BE2C (cell line): ENCODE results near the gene TANC1.

Source experiments
- DNase-seq: peaks from one replicate; pipeline ENCODE4 v3.0.0-alpha.2; 2020
- H3K27me3 ChIP-seq: fragments of 250-450 bp; sonication (Bioruptor Pico); 2 replicates; pipeline ENCODE4 v1.5.1; 2020; ENCODE audit warnings: mild to moderate bottlenecking
- H3K36me3 ChIP-seq: fragments of 250-450 bp; sonication (Bioruptor Pico); 2 replicates; pipeline ENCODE4 v1.5.1; 2020; ENCODE audit warnings: mild to moderate bottlenecking
- H3K4me1 ChIP-seq: fragments of 250-450 bp; sonication (Bioruptor Pico); 2 replicates; pipeline ENCODE4 v1.5.1; 2020
- H3K4me3 ChIP-seq: 2 replicates; pipeline ENCODE4 v1.5.1; 2011; ENCODE audit warnings: low read depth, low read length
- H3K9me3 ChIP-seq: fragments of 250-450 bp; sonication (Bioruptor Pico); 2 replicates; pipeline ENCODE4 v1.5.1; 2020
- TF ChIP-seq, protein P1 (sequence below): IDR thresholded peaks from 2 replicates; pipeline ENCODE4 v1.5.1; 2012; ENCODE audit warnings: mild to moderate bottlenecking, low read depth, low read length

Gene TANC1

DNA sequence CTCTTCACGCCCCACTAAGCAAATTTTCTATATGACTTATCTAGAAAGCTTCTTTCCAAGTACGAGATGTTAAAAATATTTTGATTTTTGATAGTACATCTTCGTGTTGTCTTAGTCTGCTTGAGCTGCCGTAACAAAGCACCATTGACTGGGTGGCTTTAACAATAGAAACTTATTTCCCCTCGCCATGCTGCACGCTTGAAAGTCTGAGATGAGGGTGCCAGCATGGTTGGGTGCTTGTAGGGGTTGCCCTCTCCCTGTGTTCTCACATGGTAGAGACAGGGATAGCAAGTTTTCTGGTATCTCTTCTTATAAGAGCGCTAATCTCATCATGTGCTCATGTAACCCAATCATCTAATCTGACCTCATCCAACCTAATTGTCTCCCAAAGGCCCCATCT is 106.2 kb downstream of the TANC1 start:
- TF ChIP-seq, protein P1, sequence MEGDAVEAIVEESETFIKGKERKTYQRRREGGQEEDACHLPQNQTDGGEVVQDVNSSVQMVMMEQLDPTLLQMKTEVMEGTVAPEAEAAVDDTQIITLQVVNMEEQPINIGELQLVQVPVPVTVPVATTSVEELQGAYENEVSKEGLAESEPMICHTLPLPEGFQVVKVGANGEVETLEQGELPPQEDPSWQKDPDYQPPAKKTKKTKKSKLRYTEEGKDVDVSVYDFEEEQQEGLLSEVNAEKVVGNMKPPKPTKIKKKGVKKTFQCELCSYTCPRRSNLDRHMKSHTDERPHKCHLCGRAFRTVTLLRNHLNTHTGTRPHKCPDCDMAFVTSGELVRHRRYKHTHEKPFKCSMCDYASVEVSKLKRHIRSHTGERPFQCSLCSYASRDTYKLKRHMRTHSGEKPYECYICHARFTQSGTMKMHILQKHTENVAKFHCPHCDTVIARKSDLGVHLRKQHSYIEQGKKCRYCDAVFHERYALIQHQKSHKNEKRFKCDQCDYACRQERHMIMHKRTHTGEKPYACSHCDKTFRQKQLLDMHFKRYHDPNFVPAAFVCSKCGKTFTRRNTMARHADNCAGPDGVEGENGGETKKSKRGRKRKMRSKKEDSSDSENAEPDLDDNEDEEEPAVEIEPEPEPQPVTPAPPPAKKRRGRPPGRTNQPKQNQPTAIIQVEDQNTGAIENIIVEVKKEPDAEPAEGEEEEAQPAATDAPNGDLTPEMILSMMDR = no peak
- Histone ChIP-seq H3K4me3 (no peak overlapping the region), H3K27me3 (no peaks in the 10 kb centered on the region), H3K4me1 (no peaks in the 10 kb centered on the region), H3K9me3 (no peaks in the 10 kb centered on the region), H3K36me3 (no peaks in the 10 kb centered on the region)
- DNase-seq = no peak

DNA sequence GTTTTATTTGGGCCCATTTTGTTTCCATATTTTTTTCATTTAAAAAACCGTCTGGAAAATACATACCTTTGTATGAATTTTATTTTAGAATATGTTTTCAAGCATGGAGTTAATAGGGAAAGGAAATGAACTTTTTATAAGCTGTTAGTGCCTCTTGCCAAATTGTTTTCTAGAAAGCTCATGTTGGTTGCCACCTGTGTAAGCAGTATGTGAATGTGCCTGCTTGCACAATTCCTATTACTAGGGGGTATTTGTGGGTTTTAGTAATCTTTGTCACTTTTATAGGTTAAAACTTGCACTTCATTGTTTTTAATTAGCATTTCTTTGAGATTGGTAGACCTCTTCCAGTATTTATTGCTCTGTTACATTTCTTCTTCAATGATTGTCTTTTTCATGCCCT is 107.3 kb downstream of the TANC1 start:
- Histone ChIP-seq H3K9me3 (no peaks in the 10 kb centered on the region), H3K4me1 (no peaks in the 10 kb centered on the region), H3K4me3 (no peak overlapping the region), H3K27me3 (no peaks in the 10 kb centered on the region), H3K36me3 (no peaks in the 10 kb centered on the region)
- TF ChIP-seq, protein P1 = no peak
- DNase-seq = no peak

DNA sequence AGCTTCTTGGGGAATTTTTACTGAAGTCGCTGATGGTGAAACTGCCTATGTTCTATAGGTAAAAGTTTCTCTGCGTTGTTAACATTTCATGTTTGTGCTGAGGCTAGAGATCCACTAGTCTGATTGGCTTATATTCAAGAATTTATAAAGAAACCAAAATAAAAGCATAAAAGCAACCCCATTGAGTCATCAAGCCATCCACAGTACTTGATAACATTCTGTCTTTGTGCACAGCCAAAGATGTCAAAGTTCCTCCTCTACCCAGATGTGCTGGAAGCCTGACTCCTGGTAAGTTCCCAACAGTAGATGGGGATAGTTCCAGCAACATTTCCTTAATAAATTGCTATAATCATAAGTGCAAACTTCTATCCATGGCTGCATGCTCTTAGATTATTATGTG is 107.8 kb downstream of the TANC1 start:
- H3K27me3 ChIP-seq = no peaks in the 10 kb centered on the region
- no peaks in the 10 kb centered on the region for H3K36me3 ChIP-seq
- no peak overlapping the region for H3K4me3 ChIP-seq
- TF ChIP-seq, protein P1 = no peak
- no peaks in the 10 kb centered on the region for H3K4me1 ChIP-seq
- no peaks in the 10 kb centered on the region for H3K9me3 ChIP-seq
- no peak for DNase-seq

DNA sequence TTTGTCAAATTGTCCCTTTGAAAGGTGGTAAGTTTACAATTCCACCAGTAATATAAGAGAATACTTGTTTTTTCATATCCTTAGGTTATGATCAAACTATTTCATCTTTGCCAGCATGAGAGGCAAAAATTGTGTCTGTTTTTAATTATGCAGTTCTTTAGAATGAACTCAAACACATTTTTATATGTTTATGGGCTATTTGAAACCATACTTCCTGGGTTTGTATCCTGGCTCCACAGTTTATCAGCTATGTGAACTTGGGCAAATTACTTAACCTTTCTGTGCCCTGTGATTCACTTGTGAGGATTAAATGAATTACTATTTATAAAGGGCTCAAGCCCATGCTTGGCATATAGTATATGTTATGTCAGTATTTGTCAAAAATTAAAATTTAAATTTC is 109.4 kb downstream of the TANC1 start:
- no peaks in the 10 kb centered on the region for H3K4me1 ChIP-seq
- no peak for DNase-seq
- H3K9me3 ChIP-seq = no peaks in the 10 kb centered on the region
- no peak overlapping the region for H3K4me3 ChIP-seq
- H3K36me3 ChIP-seq = no peaks in the 10 kb centered on the region
- TF ChIP-seq, protein P1 = no peak
- H3K27me3 ChIP-seq = no peaks in the 10 kb centered on the region

DNA sequence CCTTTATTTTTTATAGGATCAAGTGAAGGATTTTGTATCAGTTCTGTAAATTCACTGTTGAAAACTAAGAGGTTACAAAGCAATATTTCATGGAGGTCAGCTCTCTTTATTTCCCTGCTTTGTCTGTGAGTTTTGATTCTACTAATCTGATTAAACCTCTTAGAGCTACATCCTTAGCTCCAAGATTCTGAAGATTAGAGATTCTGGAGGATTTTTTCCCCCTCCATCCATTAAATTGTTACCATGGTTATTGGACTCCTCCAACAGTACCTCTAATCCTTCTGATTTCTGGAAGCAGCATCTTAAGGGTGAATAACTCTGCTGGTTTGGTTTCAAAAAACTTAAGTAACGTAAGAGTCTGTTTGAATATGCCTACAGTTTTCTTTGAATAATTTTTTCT is 110.0 kb downstream of the TANC1 start:
- Histone ChIP-seq H3K4me3 (no peak overlapping the region), H3K9me3 (no peaks in the 10 kb centered on the region), H3K4me1 (no peaks in the 10 kb centered on the region), H3K27me3 (no peaks in the 10 kb centered on the region), H3K36me3 (no peaks in the 10 kb centered on the region)
- no peak for DNase-seq
- TF ChIP-seq, protein P1 = no peak

DNA sequence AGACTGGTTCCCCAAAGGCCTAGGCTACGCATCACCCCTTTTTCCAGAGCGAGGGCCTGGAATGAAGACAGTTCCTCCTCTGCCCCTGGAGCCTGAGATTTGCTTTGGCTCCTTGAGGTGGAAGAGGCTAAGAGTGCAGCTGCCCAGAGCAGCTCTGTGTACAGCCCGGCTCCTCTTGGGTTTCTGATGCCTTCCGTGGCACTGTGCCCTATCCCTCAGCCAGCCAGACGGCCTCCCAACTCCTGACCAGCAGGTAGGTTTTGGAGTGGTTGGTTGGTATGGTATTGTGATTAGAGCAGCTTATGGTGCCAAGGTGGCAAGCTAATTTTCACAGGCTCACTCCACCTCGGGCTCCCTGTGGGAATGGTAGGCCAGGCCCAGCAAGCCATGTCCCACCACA is 112.2 kb downstream of the TANC1 start:
- Histone ChIP-seq H3K27me3 (no peaks in the 10 kb centered on the region), H3K36me3 (no peaks in the 10 kb centered on the region), H3K4me3 (no peak overlapping the region), H3K4me1 (no peaks in the 10 kb centered on the region), H3K9me3 (no peaks in the 10 kb centered on the region)
- TF ChIP-seq, protein P1 = no peak
- no peak for DNase-seq
